Tongue (tissue), 2 donors: ENCODE data around the gene SMIM43. TPM values are rescaled to one million over a fixed set of nuclear protein-coding genes. Genes with fewer than 3 reads are reported as not detected.
"Not testable (repeated sequence)": the region's sequence is repeated elsewhere in the genome, so short reads cannot be mapped to it uniquely, and the experiment has no call there.

ENCODE experiments used
- DNase-seq: peaks from one replicate; pipeline ENCODE4 v3.0.0-alpha.2; 2015
- total RNA-seq: library from RNA; depleted of rRNA; stranded (reverse); fragments of >200 nt; gene quantifications from one replicate; pipeline ENCODE4 v1.2.3, GENCODE V29; 2014

The SMIM43 gene
- total RNA-seq, 1 donor from 2014 or later = 4.1 TPM

DNA sequence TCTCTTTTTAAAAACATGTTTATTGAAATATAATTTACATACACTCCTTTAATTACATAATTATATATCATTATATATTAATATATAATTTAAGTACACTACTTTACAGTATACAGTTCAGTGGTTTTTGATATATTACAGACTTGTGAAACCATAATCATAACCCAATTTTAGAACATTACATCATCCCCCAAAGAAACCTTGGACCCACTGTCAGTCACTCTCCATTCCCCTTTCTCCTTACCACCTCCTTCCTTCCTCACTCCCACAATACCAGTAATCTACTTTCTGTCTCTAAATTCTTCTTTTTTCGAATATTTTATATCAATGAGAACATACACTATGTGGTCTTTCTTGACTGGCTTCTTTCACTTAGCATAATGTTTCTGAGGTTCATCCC is 18.2 kb upstream of the SMIM43 start:
- no peak for DNase-seq

DNA sequence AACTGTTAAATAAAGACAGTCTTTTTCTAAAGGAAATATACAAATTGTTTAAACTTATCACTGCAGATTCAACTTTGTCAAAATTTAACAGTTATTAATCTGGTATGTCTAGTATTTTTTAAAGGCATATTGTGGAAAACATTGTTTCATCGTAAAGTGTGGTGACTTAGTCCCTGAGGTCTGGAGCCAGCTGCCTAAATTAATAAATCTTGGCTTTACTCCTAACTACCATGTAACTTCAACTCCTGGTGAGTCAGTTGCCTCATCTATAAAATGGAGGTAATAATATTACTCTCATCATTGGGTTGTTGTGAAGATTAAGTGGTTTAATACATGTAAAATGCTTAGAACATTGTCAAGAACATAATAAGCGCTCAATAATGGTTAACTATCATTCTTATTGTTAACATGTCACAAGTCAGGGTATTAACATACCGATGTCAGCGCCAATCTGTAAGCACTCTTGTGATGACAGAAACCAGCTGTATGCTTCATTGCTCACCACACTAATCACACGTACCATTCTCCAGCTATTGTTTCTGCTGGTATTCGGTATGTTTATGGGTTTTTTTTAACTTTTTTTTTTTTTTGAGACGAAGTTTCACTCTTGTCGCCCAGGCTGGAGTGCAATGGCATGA is 14.1 kb upstream of the SMIM43 start:
- peak; percentile 39 for DNase-seq

DNA sequence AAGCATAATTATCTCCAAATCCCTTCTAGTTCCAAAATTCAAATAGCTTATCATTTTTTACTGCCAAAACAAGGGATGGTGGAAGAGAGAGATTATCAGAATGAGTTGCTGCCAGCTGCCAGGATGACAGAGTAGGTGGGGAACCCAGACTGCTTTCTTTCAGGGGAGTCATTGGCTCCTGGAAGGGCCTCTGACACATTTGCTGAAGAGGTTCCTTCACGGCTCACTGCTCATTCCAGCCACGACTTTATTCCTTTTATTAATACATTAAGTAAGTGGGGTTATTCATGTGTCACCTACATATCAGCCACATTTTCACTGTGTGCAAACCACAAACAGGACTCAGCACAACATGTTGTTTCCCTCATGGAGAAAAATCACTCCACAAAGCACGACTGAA is 12.7 kb upstream of the SMIM43 start:
- no peak for DNase-seq

DNA sequence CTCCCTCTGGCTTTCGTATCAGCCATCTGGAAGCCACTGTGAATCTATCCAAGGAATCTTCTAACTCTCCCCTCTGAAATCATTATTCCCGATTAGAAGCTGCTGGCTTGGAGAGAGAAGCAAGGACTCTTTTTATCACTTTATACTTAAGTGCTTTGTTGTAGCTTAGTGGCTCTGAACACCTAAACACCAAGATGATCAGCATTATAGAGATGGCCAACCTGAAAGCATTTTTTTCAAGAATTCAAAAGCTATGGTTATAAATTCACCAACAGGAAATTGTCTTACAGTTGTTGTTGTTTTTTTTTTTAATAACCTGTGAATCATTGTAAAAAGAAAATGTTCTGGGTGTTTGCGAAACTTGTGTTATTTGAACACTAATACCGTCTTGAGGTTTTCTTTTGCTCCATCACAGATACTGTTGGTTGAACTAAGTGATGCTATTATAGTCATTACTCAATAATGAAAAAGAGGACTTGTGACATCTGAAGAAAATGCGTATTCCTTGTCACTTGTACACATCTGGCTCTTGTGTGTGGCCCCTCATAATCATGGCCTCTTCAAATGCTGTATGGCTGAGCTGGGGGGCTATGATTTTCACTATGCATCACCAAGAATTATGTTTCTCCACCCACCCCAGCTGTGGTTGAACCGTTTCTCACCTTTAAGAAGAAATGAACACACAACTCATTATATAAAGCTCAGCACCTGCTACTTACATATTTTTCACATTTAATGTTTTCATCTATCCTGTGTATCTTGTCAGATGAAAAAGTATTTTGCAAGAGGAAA is 11.8 kb upstream of the SMIM43 start:
- no peak for DNase-seq

DNA sequence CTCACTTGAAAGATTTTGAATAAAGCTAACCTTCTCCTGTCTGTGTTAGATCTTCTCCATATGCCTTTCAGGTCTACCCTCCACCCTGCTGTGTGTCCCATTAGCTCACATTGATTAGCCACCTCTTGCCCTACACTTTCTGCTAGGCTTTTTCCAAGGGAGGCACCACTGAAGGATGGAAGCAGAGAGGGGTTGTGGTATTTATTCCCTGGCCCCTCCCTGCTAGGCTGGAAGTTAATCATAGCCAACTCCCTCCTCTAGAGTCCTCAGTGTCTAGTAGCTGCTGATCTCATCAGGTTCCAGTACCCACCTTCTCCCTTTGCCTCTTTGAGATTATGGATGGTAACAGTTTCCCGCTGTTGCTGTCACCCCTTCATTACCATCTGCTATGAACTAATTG is 8.9 kb upstream of the SMIM43 start:
- no peak for DNase-seq

DNA sequence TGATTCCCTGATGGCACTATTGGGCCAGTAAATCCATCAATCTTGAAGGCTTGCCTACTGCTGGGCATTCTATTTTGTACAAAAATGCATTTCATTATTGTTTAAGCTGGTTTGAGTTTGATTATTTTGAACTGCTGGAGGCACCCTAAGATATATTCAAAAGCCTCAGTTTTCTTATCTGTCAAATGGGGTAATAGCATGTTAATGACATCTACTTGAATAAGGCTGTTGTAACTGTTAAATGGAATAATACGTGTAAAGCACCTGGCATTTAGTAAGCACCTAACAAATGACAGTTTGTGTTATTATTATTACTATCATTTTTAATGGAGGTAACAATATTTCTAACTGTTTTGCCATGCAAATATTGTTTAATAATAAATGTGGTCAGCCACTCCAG is 6.9 kb upstream of the SMIM43 start:
- no peak for DNase-seq

DNA sequence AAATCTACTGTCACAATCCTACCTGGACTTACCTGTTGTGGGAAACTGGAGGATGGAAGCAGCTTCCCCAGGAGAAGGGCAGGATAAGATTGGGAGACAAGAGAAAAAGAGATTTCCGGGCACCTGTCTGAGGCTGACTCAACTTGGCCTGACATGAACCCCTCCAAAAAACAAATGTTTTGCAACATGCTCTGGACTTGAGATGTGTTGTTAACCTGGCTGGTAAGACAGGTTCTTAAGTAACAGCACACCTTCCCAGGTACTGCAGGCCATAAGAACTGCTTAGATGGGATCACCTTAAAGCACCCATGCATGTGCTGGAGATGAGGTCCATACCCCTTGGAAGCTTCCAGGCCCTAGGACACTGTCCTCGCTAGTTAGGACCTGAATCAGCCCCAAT is 4.4 kb upstream of the SMIM43 start:
- DNase-seq = no peak

DNA sequence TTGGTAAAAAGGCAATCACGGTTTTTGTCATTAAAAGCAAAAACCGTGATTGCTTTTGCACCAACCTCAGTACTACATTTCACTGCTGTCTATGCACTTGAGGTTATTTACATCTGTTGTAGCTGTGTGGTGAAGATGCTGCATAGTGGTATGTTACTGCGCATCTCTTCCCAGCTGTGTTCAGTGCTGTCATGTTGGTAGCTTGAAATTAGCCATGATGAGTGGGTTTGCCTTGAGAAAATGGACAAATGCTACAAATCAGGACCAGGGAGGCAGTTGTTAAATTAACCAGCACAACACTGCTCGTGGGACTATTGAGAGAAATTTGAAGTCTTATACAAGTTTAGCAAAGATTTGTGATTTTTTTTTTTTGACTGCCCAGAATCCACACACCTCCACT is 2.2 kb upstream of the SMIM43 start:
- no peak for DNase-seq

DNA sequence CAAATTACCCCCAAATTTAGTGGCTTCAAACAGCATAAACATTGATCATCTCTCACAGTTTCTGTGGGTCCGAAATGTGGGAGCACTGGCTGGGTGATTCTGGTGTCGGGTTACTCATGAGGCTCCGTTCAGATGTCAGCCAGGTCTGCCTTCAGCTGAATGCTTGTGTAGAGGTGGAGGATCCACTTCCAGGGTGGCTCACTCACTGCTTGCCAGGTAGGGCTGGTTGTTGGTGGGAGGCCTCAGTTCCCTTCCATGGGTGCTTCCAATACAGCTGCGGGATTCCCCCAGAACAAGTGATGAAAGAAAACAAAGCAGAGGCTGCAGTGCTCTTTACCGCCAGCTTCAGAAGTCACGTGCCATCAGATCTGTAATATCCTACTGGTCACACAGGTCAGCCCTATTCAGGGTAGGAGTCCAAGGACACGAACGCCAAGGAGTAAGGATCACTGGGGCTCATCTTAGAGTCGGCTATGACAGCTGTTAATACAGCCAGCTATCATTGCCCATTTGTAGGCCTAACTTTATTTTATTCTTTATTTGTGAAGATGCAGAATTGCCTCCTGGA is 1.1 kb upstream of the SMIM43 start:
- no peak for DNase-seq

DNA sequence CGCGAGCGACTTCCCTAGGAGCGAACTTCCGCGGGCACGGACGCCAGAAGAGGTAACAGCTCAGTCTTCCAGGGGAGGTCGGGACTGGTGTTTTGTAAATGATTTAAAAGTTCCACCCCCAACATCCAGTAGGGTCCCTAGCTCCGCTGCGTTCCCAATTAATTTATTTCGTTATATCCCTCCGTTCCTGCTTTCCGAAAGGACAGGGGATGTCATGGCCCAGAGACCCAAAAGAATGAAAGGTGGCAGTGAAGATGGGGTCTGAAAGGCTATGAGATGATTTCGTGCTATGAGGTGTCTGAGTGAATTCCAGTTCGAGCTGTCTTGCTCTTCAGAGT is 373 bp upstream of the SMIM43 start:
- DNase-seq = no peak

DNA sequence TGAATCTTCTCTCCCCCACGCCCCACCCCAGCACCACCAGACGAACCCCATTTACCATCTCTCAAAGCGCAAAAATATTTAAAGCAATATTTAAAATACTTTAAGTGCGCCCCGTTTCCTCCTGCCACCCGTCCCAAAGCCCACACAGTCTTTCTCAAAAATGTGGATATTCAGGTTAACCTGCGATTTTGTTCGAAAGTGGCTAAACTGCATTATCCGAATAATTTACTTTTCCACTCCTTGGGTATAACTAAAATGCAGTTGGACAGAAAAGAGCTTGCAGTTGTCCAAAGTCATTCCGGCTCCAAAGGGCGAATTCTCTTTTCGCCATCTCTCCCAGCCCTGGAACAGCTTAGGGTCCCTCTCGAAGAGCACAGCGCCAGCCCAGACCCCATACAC is 662 bp downstream of the SMIM43 start:
- no peak for DNase-seq

DNA sequence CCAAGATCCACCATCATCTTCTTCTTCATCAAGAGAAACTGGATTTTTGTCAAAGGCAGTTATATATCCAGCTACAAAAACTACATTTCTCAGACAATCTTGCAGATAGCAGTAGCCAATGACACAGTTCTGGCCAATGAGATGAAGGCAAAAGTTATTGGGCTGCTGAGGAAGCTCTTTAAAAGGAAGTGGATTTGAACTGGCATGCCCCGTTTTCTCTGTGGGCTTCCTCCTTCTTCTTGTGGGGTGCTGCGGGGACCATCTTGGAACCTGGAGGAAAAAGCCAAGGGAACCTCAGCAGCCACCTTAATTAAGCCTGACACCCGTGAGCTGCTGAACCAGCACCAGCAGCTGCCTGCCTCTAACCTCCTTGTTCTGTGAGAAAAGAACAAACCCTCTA is 4.8 kb downstream of the SMIM43 start:
- no peak for DNase-seq

DNA sequence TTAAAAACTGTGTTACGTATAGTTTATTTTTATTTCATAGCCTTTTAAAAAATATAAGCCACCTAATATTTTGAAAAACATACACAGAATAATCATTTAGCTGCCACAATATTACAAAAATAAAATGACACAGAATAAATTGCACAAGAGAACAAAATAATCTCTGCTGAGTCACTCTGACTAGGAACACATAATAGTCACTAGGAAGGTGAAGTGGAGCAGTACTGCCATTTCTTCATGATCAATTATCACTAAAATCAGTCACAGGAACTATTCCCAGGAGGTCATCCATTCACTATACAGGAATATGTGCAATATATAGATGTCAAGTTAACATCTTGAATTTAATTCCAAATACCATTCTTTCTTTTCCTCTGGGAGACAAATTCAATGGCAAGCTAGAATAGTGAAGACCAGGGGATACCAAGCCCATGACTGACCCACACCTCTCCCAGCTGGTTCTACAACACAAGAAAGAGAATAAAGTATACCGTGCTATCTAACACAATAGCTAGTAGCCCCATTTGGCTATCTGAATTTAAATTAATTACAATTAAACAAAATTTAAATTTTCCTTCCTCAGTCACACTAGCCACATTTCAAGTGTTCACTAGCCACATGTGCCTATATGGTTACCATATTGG is 5.9 kb downstream of the SMIM43 start:
- DNase-seq = no peak

DNA sequence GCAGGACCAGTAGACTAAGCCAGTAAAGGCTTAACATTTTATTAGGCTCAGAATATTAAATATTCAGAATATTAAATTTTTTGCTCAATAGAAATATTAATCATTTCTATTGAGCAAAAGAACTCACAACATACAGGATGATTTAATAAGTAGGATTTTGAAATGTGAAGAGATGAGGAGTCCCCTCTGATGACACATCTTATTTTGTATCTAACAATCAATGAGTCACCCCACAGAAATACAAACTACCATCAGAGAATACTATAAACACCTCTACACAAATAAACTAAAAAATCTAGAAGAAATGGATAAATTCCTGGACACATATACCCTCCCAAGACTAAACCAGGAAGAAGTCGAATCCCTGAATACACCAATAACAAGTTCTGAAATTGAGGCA is 12.8 kb downstream of the SMIM43 start:
- DNase-seq = not testable (repeated sequence)

DNA sequence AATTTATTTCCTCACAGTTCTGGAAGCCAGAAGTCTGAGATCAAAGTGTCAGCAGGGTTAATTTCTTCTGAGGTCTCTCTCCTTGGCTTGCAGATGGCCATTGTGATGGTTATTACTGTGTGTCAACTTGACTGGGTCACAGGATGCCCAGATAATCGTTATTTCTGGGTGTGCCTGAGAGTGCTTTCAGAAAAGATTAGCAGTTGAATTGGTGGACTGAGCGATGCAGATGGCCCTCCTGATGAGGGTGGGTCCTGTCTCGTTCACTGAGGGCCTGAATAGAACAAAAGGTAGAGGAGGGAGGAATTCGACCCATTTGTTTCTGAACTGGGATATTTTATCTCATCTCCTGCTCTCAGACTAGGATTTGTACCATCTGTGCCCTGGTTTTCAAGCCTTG is 15.7 kb downstream of the SMIM43 start:
- DNase-seq = no peak

DNA sequence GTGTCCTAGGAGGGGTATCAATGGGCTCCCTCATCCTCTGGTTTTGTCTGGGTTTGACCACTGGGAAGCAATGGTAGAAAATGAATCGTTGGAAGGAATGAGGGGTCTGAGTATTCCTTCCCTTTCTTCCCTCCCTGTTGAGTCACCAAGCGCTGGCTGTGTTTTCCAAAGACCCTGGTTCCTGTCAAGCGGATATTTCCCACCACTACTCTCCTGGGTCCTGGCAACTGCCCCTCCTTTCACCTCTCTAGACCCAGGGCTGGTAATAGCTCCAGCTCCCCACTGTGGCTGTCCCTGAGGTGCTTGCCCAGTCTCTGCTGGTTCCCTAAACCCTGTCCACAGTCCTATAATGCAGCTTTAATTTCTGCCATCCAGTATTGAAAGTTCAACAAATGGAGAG is 22.2 kb downstream of the SMIM43 start:
- DNase-seq = no peak

DNA sequence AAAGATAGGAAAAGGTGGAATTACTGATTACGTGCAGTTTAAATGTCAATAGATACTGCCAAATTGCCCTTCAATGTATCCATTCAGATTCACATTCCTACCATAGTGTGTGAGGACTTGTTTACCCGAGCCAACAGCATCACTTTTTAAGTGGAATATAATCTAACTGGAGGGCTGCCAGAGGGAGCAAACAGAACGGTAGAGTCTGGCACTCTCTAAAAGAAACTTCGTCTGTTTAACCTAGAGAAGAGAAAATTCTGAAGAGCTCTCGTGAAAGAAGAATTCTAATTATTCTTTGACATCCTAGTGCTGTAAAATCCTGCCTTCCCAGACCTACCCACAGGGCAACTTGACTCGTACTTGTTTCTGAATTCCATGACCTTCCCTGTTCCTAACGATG is 23.2 kb downstream of the SMIM43 start:
- peak; percentile 26 for DNase-seq

DNA sequence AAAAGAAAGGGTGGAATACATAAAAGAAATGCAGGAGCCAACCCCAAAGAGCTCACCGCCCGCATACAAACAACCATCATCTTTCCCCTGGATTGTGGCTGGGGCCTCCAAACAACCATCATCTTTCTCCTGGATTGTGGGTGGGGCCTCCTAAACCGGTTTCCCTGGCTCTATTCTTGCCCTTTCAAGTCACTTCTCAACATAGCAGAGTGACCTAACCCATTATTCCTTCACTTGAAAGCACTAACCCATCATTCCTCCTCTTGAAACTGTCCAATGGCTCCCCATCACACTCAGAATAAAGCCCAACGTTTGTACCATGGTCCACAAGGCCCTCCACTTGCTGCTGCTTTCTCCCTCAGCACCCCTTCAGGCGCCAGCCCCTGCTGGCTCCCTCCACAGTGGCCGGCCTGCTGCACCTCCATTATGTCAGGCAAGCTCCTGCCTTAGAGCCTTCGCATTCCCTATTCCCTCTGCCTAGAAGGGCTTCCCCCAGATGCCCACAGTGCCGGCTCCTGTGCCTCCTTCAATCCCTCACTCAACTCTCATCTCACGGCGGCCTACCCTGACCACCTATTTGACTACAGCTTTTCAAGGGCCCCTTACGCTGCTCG is 24.1 kb downstream of the SMIM43 start:
- DNase-seq = no peak

DNA sequence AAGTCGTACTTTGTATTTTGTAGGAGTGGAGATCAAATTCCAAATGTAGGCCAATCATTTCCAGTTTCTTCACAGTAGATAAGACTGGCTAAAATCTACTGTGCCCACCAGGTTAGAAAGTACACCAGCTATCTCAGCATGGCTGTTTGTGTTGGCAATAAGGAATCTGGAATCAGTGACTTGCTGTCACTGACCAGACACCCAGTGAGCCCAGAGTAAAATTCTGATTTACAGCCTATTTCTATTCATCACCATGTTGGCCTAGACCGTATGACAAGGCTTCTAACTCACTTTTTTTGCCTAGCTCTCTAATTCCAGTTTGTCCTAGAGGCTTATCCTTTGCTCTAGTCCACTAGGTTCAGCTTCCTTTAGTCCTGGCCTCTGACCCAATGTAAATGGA is 25.4 kb downstream of the SMIM43 start:
- DNase-seq = no peak

DNA sequence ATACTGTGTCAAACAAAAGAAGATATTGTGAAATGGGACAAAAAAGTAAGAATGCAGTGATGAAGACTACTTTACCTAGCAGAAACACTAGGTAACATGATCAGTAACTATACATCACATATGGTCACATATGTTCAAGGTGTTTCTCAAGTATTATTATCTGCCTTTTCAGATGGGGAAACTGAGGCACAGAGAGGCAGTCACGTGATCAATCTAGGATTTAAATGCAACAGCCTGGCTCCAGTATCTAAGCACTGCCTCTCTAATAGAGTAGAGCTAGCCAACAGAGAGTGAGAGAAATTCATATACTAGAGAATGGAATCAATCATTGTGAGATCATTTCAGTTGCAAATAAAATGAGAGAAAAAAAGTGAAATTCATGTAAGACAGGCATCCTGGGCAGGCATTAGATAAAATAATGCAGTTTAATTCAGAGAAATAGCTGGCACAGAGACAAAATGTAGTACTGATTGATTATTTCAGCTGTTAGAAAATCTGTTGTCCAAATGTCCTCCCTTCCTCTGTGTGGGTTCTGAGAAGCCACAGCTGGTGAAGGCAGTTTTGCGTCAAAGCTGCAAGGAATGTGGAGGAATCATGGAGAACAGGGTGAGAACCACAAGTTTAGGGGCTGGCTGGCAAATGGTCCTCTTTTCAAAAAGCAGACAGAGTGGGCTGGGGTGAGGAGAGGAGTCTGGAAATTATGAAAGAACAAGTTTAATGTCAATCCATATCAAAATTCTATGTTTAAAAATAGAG is 26.0 kb downstream of the SMIM43 start:
- peak; percentile 69 for DNase-seq

DNA sequence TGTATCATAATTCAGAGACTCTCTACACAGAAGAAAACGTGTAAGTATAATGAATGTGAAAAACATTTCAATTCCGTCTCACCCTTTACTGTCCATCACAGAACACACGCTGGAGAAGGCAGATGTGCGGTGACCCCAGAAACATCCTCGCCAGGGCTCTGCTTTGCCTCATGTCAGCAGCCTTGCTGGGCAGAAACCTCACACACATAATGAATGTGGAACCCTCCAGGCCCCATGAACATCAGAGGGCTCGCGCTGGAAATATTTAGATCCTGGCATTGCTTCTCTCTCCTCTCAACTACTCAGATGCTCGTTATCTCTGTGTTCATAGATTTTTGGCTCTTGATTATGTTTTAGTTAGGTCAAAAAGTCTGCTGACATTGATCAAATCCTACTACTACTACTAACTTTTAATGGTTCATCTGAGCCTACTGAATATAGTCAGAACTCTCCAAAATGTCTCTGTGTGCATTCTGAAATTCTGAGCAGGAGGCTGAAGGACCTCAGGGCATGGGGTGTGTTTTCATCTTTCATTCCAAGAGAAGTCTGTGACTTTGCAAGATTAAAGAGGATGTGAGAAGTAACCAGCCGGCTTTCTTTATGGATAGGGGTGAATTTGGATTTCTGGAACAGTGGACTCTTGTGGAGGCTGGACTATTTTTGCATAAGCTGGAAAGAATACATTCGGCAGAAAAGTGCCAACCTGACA is 27.0 kb downstream of the SMIM43 start:
- DNase-seq = no peak
